GM13976 (cell line): ENCODE measurements around the gene ZNF853.
"Not testable (repeated sequence)": the region's sequence is repeated elsewhere in the genome, so short reads cannot be mapped to it uniquely, and the experiment has no call there.

Experiments used
- DNase-seq: peaks from one replicate; pipeline ENCODE4 v3.0.0; 2012; ENCODE audit warnings: low spot score
- CTCF ChIP-seq: IDR thresholded peaks from 2 replicates; pipeline ENCODE4 v1.5.1; 2012; ENCODE audit warnings: borderline replicate concordance, mild to moderate bottlenecking; ENCODE audit not compliant: insufficient read depth; ENCODE audit errors: extremely low read depth, missing control alignments, control extremely low read depth
- in situ Hi-C: fragments of 300-500 bp; cut with MboI; formaldehyde crosslinking; loops from one replicate; pipeline ENCODE4 v1.12.0; 2022; ENCODE audit warnings: low sequenced_read_pairs, mixed read lengths, inconsistent platforms; ENCODE audit not compliant: unreplicated experiment

ZNF853 gene

GRCh38 chr7:6614953-6615722, at the start of gene ZNF853:
Gene ZNF853 (plus strand): TSS chr7:6615610. CDS start chr7:6616175, 565 bp downstream.
- DNase-seq: no peak
- TF ChIP-seq CTCF: no peak
- in situ Hi-C loops: no loop called here

GRCh38 chr7:6565655-6566054, 49.8 kb upstream of the ZNF853 start:
- in situ Hi-C loops: no loop called here
- DNase-seq: no peak
- no peak for TF ChIP-seq CTCF

- no peak for TF ChIP-seq CTCF
- in situ Hi-C loops: no loop called here
These were observed 47.5 kb upstream of the ZNF853 start for GRCh38 chr7:6567886-6568285.

GRCh38 chr7:6571160-6571779, 44.1 kb upstream of the ZNF853 start:
- in situ Hi-C loops: no loop called here
- TF ChIP-seq CTCF: no peak
- DNase-seq: no peak

More at GRCh38 chr7:6567886-6568285, 47.5 kb upstream of the ZNF853 start:
- no peak for DNase-seq

GRCh38 chr7:6575281-6576023, 40.0 kb upstream of the ZNF853 start:
- in situ Hi-C loops: no loop called here
- no peak for TF ChIP-seq CTCF
- no peak for DNase-seq

- in situ Hi-C loops: no loop called here
- TF ChIP-seq CTCF: peak; percentile 1
- DNase-seq: no peak
These were observed 39.2 kb upstream of the ZNF853 start for GRCh38 chr7:6576024-6576866.

GRCh38 chr7:6576867-6577368, 38.5 kb upstream of the ZNF853 start:
- in situ Hi-C loops, DNase-seq: not testable (repeated sequence)
